Adipocyte (in vitro differentiated cells): Measurements from ENCODE around the gene SLC7A14.

Source experiments
- DNase-seq: peaks from one replicate; pipeline ENCODE4 v3.0.0-alpha.2; 2015; ENCODE audit warnings: low read depth
- H3K27me3 ChIP-seq: replicated peaks from 2 replicates; pipeline ENCODE4 v1.7.0; 2013; ENCODE audit warnings: mild to moderate bottlenecking, low read length, moderate library complexity; ENCODE audit not compliant: control insufficient read depth, insufficient read depth
- H3K36me3 ChIP-seq: 2 replicates; pipeline ENCODE4 v1.7.0; 2013; ENCODE audit warnings: low read length, mild to moderate bottlenecking, moderate library complexity; ENCODE audit not compliant: control insufficient read depth, insufficient read depth, severe bottlenecking
- H3K4me1 ChIP-seq: 2 replicates; pipeline ENCODE4 v1.7.0; 2013; ENCODE audit warnings: mild to moderate bottlenecking, low read length, moderate library complexity; ENCODE audit not compliant: control insufficient read depth, insufficient read depth
- H3K4me3 ChIP-seq: 2 replicates; pipeline ENCODE4 v1.7.0; 2013; ENCODE audit warnings: mild to moderate bottlenecking, low read length, moderate library complexity
- H3K9ac ChIP-seq: 2 replicates; pipeline ENCODE4 v1.7.0; 2013; ENCODE audit warnings: mild to moderate bottlenecking, low read length, moderate library complexity
- H3K9me3 ChIP-seq: 2 replicates; pipeline ENCODE4 v1.7.0; 2013; ENCODE audit warnings: mild to moderate bottlenecking, low read length, moderate library complexity; ENCODE audit not compliant: control insufficient read depth

SLC7A14 gene

DNA sequence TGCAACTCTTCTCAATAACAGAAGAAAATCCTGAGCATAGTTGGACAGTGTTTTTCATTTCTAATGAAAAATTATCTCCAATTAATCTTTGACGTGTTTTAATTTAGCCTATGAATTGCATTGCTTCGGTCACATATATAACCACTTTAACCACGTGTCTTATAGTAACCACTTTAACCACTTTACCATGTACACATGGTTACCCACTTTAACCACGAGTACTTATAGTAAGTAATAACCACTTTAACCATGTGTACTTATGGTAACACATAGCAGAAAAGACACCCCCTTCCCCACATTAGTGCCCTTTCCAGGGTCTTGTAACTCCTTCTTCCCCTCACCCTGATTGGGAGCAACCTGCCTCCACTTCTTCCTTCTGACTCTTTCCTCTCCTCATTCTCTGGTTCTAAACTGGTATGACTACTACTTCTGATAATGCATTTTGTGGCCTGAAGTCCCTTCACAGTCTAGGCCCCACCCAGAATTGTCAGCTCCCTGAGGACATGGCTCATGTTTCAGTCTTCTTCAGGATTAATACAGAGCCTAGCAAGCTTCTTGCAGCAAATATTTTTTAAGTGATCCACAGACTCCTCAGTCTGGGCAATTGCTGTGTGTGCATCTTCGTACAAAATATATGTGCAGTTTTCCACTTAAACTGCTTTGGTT lies 25.0 kb downstream of the SLC7A14 start:
- Histone ChIP-seq H3K4me1 (peaks cover 4% of the 10 kb centered on the region), H3K36me3 (no peaks in the 10 kb centered on the region), H3K27me3 (no peaks in the 10 kb centered on the region), H3K9ac (no peak overlapping the region), H3K9me3 (no peaks in the 10 kb centered on the region), H3K4me3 (no peak overlapping the region)
- DNase-seq = no peak

DNA sequence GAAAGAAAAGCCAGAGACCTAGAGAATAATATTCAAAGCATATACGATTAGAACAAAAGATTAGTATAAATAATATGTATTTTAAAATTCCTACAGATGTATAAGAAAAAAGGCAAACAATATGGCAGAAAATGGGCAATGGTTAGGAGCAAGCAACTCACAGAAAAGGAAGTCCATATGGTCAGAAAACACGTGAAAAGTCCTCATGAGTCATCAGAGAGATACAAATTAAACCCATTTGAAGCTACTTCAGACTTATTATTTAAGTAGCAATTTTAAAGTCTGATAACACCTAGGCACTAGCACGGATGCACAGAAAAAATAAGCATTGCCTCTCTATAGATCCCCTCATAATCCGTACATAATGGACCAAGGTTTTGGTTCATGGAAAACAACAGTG lies 25.6 kb downstream of the SLC7A14 start:
- no peaks in the 10 kb centered on the region for H3K9me3 ChIP-seq
- H3K27me3 ChIP-seq = no peaks in the 10 kb centered on the region
- H3K9ac ChIP-seq = no peak overlapping the region
- H3K4me1 ChIP-seq = peaks cover 4% of the 10 kb centered on the region
- no peaks in the 10 kb centered on the region for H3K36me3 ChIP-seq
- H3K4me3 ChIP-seq = no peak overlapping the region
- no peak for DNase-seq

- peak; percentile 22 for DNase-seq
Observed at GRCh38 chr3:170558427-170558826, 27.4 kb downstream of the SLC7A14 start.

DNA sequence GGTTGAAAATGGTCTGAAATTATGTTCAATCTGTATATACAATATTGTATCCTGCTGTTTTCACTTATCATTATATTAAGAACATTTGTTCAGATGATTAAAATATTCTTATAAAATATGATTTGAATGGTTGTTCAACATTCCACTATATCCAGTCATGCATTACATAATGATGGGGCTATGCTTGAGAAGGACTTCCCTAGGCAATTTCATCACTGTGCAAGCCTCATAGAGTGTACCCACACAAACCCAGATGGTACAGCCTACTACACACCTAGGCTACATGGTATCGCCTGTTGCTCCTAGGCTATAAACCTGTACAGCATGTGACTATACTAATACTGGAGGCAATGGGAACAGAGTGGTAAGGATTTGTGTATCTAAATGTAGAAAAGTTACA lies 30.5 kb downstream of the SLC7A14 start:
- Histone ChIP-seq H3K9me3 (no peaks in the 10 kb centered on the region), H3K4me1 (no peaks in the 10 kb centered on the region), H3K4me3 (no peak overlapping the region), H3K27me3 (no peaks in the 10 kb centered on the region), H3K36me3 (no peaks in the 10 kb centered on the region), H3K9ac (no peak overlapping the region)
- DNase-seq = peak; percentile 39

More at GRCh38 chr3:170558427-170558826, 27.4 kb downstream of the SLC7A14 start:
- Histone ChIP-seq H3K9me3 (no peaks in the 10 kb centered on the region), H3K4me1 (peaks cover 4% of the 10 kb centered on the region), H3K27me3 (no peaks in the 10 kb centered on the region), H3K4me3 (no peak overlapping the region), H3K36me3 (no peaks in the 10 kb centered on the region), H3K9ac (no peak overlapping the region)

DNA sequence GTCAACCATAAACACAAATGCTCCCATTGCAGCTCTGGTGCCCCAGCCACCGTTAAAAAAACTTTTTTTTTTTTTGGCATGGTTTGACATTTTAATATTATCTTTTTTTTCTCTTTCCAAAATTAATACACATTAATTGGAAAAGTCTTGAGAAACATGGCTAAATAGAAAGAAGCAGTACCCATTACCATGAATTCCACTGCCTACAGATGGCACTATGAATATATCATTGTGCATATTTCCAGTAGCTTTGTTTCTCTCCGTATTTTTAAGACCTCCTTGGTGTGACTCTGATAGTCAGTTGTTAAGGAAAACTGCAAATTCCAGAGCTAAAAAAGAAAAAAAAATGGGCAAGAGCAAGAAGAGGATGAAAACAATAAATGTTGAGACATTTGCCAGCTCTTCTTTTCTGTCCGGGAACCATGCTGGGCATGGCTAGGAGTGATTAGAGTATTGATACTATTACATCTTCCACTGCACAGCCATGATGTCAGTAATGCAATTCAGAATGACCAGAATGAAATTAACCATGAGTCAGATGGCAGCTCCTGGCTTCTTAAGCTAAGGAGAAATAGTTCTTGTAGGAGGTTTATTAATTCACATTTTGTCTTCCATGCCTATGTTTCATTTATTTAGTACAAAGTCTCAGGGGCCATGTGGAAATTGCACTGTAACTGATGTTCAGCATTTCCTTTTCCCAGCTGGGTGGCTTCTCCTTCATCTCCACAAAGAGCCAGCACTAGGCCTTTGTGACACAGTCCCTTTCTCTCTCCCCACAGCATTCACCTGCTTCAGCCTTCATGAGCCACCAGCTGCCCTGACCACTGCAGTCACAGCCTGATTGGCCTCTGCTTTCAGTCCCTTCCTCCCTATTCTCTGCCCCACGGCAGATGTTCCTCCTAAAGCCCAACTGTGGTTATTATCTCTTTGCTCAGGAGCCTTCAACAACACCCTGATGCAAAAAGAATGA lies 31.8 kb downstream of the SLC7A14 start:
- H3K4me1 ChIP-seq = no peaks in the 10 kb centered on the region
- H3K4me3 ChIP-seq = no peak overlapping the region
- no peak for DNase-seq
- no peaks in the 10 kb centered on the region for H3K27me3 ChIP-seq
- H3K9me3 ChIP-seq = no peaks in the 10 kb centered on the region
- no peak overlapping the region for H3K9ac ChIP-seq
- H3K36me3 ChIP-seq = no peaks in the 10 kb centered on the region

GRCh38 chr3:170551252-170551651 lies 34.6 kb downstream of the SLC7A14 start:
- H3K4me1 ChIP-seq = no peaks in the 10 kb centered on the region
- H3K4me3 ChIP-seq = no peak overlapping the region
- H3K27me3 ChIP-seq = no peaks in the 10 kb centered on the region
- no peak for DNase-seq
- no peaks in the 10 kb centered on the region for H3K36me3 ChIP-seq
- H3K9ac ChIP-seq = no peak overlapping the region
- H3K9me3 ChIP-seq = no peaks in the 10 kb centered on the region

DNA sequence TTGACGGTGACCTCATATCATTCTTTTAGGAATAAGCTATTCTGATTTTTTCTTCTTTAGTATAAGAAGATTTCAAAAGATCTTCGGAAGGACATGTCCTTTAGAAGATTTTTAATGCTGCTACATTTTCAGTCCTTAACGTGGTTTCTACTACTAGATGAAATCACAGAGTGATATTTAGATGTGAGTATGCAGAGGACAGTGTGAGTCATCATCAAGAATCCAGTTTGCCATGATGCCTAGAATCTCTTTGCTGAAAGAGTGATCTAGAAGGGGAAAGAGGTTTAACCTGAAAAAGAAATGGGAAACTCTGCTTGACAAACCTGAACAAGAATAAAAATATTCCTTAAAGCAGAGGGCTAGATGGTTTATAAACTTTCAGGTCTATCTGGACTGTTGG lies 43.2 kb downstream of the SLC7A14 start:
- H3K9me3 ChIP-seq = no peaks in the 10 kb centered on the region
- no peaks in the 10 kb centered on the region for H3K4me1 ChIP-seq
- H3K9ac ChIP-seq = no peak overlapping the region
- no peaks in the 10 kb centered on the region for H3K36me3 ChIP-seq
- no peaks in the 10 kb centered on the region for H3K27me3 ChIP-seq
- DNase-seq = peak; percentile 22
- H3K4me3 ChIP-seq = no peak overlapping the region

DNA sequence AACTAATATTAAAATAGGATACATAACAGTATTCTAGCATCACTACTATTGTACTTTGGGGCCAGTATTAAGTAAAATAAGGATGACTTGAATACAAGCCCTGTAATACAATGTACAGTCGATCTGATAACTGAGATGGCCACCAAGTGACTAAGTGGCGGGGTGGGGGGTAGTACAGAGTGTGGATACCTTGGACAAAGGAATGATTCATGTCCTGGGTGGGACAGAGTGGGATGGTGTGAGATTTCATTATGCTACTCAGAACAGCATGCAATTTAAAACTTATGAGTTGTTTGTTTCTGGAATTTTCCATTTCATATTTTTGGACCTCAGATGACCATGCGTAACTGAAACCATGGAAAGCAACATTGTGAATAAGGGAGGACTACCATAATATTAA lies 46.0 kb downstream of the SLC7A14 start:
- H3K4me1 ChIP-seq = no peaks in the 10 kb centered on the region
- no peaks in the 10 kb centered on the region for H3K36me3 ChIP-seq
- no peaks in the 10 kb centered on the region for H3K9me3 ChIP-seq
- no peaks in the 10 kb centered on the region for H3K27me3 ChIP-seq
- no peak overlapping the region for H3K4me3 ChIP-seq
- DNase-seq = no peak
- no peak overlapping the region for H3K9ac ChIP-seq

DNA sequence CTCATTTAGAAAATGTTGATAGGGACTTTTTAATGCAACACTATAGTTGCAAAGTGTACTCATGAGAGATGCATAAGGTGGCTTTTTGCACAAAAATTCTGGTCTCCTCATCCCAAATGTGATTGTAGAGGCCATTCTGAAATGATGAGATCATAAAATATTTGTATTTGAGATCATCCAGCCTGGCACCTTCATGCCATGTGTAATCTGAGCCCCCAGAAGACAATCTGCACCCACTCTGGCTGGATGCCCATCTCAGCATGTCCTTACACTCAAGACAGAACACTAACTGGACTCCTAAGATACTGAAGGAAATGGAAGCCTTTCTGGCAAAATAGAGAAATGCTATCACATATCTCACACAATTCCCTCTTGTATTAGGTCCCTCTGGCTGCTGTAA lies 49.2 kb downstream of the SLC7A14 start:
- Histone ChIP-seq H3K4me3 (no peak overlapping the region), H3K9me3 (no peaks in the 10 kb centered on the region), H3K9ac (no peak overlapping the region), H3K27me3 (no peaks in the 10 kb centered on the region), H3K36me3 (no peaks in the 10 kb centered on the region), H3K4me1 (peaks cover 9% of the 10 kb centered on the region)
- DNase-seq = peak; percentile 6

DNA sequence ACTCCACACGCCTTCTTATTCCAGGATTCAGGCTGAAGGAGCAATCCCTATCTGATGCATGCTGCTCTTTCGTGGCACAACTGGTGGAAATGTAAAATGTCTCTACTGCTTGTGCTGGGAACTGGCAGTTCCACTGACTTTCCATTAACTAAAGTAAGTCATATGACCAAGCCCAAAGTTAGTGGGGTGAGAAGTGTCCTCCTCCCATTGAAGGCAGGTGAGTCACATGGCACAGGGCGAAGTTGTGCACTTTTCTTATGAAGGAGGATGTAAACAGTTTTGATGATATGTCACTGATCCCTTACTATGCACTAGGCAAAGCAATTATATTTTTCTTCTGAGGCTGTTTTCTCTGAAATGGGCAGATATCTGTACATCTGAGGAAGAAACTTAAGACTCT lies 51.6 kb downstream of the SLC7A14 start:
- H3K9ac ChIP-seq = no peak overlapping the region
- H3K9me3 ChIP-seq = no peaks in the 10 kb centered on the region
- H3K36me3 ChIP-seq = no peaks in the 10 kb centered on the region
- peaks cover 17% of the 10 kb centered on the region for H3K4me1 ChIP-seq
- H3K4me3 ChIP-seq = no peak overlapping the region
- H3K27me3 ChIP-seq = no peaks in the 10 kb centered on the region
- DNase-seq = no peak

- Histone ChIP-seq H3K36me3 (no peaks in the 10 kb centered on the region), H3K9me3 (no peaks in the 10 kb centered on the region), H3K4me1 (peaks cover 17% of the 10 kb centered on the region), H3K27me3 (no peaks in the 10 kb centered on the region), H3K4me3 (no peak overlapping the region), H3K9ac (peak overlapping the region; percentile 55)
- DNase-seq = no peak
Observed at GRCh38 chr3:170532573-170532972, 53.3 kb downstream of the SLC7A14 start.
